IMR-90 (cell line): ENCODE results near the gene SLC36A1. TPM values are rescaled to one million over a fixed set of nuclear protein-coding genes. Genes with fewer than 3 reads are reported as not detected.
"Not testable (repeated sequence)": the region's sequence is repeated elsewhere in the genome, so short reads cannot be mapped to it uniquely, and the experiment has no call there.

Experiments used
- ATAC-seq: fragments of 200-7000 bp; cut with Tn5 transposase; 2 replicates; pipeline ENCODE4 v1.9.1; 2020; ENCODE audit warnings: low read depth, mild to moderate bottlenecking, moderate library complexity
- BruUV-seq: library from RNA; stranded (reverse); fragments of 400-500 nt; replicated peaks from 2 replicates; lab custom pipeline; 2021; lab: Mats Ljungman, UMichigan
- CTCF ChIA-PET: fragments of 300-600 bp; formaldehyde crosslinking; extraction: SDS; loops from one replicate; lab custom pipeline; 2021; ENCODE audit warnings: antibody characterized with exemption; lab: Yijun Ruan, JAX
- POLR2A ChIA-PET: fragments of 300-600 bp; sonication (Branson Sonifier 250); formaldehyde crosslinking; loops from one replicate; lab custom pipeline; 2022; ENCODE audit warnings: antibody characterized with exemption; ENCODE audit not compliant: unreplicated experiment; lab: Charles Lee
- DNase-seq: peaks from one replicate; pipeline ENCODE4 v3.0.0; 2013
- H2AFZ ChIP-seq: replicated peaks from 2 replicates; pipeline ENCODE3; 2013; ENCODE audit warnings: low read length, mild to moderate bottlenecking; ENCODE audit not compliant: poor library complexity
- H2AK5ac ChIP-seq: 2 replicates; pipeline ENCODE4 v1.6.1; 2013; ENCODE audit warnings: low read depth, low read length, inconsistent platforms
- H2AK9ac ChIP-seq: replicated peaks from 2 replicates; pipeline ENCODE3; 2013; ENCODE audit warnings: mild to moderate bottlenecking, low read depth, low read length, moderate library complexity; ENCODE audit not compliant: poor library complexity
- H2BK120ac ChIP-seq: 2 replicates; pipeline ENCODE4 v1.6.1; 2013; ENCODE audit warnings: low read depth, low read length, inconsistent platforms
- H2BK15ac ChIP-seq: 3 replicates; pipeline ENCODE4 v1.6.1; 2013; ENCODE audit warnings: low read depth, low read length, inconsistent platforms
- H2BK20ac ChIP-seq: 2 replicates; pipeline ENCODE4 v1.6.1; 2013; ENCODE audit warnings: low read depth, mild to moderate bottlenecking, inconsistent platforms, low read length, moderate library complexity
- H2BK5ac ChIP-seq: 2 replicates; pipeline ENCODE4 v1.6.1; 2013; ENCODE audit warnings: mild to moderate bottlenecking, low read depth, low read length, inconsistent platforms; ENCODE audit not compliant: poor library complexity, severe bottlenecking
- H3K14ac ChIP-seq: replicated peaks from 2 replicates; pipeline ENCODE4 v1.6.1; 2013; ENCODE audit warnings: low read depth, low read length, inconsistent platforms
- H3K18ac ChIP-seq: 2 replicates; pipeline ENCODE4 v1.6.1; 2013; ENCODE audit warnings: low read depth, low read length, control low read depth
- H3K23ac ChIP-seq: 2 replicates; pipeline ENCODE4 v1.6.1; 2013; ENCODE audit warnings: low read depth, low read length, inconsistent platforms
- H3K27ac ChIP-seq: 2 replicates; pipeline ENCODE4 v1.5.1; 2013; ENCODE audit warnings: mild to moderate bottlenecking, control low read depth, low read length; ENCODE audit not compliant: insufficient read depth
- H3K27me3 ChIP-seq: 2 replicates; pipeline ENCODE4 v1.6.1; 2013; ENCODE audit warnings: low read length; ENCODE audit not compliant: control insufficient read depth, insufficient read depth
- H3K36me3 ChIP-seq: 2 replicates; pipeline ENCODE4 v1.6.1; 2013; ENCODE audit warnings: low read length, mixed read lengths; ENCODE audit not compliant: control insufficient read depth, insufficient read depth
- H3K4ac ChIP-seq: 2 replicates; pipeline ENCODE4 v1.6.1; 2013; ENCODE audit warnings: low read depth, low read length, inconsistent platforms
- H3K4me1 ChIP-seq: 2 replicates; pipeline ENCODE4 v1.6.1; 2013; ENCODE audit warnings: low read length, mixed read lengths; ENCODE audit not compliant: control insufficient read depth, insufficient read depth
- H3K4me2 ChIP-seq: 2 replicates; pipeline ENCODE4 v1.6.1; 2013; ENCODE audit warnings: low read depth, mild to moderate bottlenecking, control low read depth, low read length, moderate library complexity
- H3K4me3 ChIP-seq: 2 replicates; pipeline ENCODE4 v1.5.1; 2013; ENCODE audit warnings: low read depth, mild to moderate bottlenecking, control low read depth, low read length, moderate library complexity; ENCODE audit not compliant: insufficient read depth
- H3K56ac ChIP-seq: 2 replicates; pipeline ENCODE4 v1.6.1; 2013; ENCODE audit warnings: low read length, inconsistent platforms; ENCODE audit not compliant: insufficient read depth; ENCODE audit errors: extremely low read depth
- H3K79me1 ChIP-seq, 2 experiments: 2 replicates each; pipeline ENCODE4 v1.6.1; 2013; ENCODE audit warnings: low read length in 2 of 2, inconsistent platforms in 1 of 2, low read depth in 1 of 2
- H3K9ac ChIP-seq: 2 replicates; pipeline ENCODE4 v1.6.1; 2013; ENCODE audit warnings: low read depth, low read length, control low read depth
- H3K9me1 ChIP-seq: 2 replicates; pipeline ENCODE4 v1.6.1; 2013; ENCODE audit warnings: low read length, inconsistent platforms; ENCODE audit not compliant: insufficient read depth
- H3K9me3 ChIP-seq: 2 replicates; pipeline ENCODE4 v1.6.1; 2013; ENCODE audit warnings: low read length; ENCODE audit not compliant: control insufficient read depth, insufficient read depth
- H4K20me1 ChIP-seq: 2 replicates; pipeline ENCODE4 v1.6.1; 2013; ENCODE audit warnings: low read length, inconsistent platforms; ENCODE audit not compliant: insufficient read depth
- H4K5ac ChIP-seq: 2 replicates; pipeline ENCODE4 v1.6.1; 2013; ENCODE audit warnings: mild to moderate bottlenecking, low read depth, low read length, control low read depth
- H4K8ac ChIP-seq, 2 experiments: 2 replicates each; pipeline ENCODE4 v1.6.1; 2013; ENCODE audit warnings: low read depth in 2 of 2, low read length in 2 of 2, control low read depth in 1 of 2, inconsistent platforms in 1 of 2
- H4K91ac ChIP-seq: 2 replicates; pipeline ENCODE4 v1.6.1; 2013; ENCODE audit warnings: low read depth, low read length, inconsistent platforms; ENCODE audit not compliant: insufficient read depth
- WGBS, 2 experiments: methylation state at CpG; one replicate each; pipeline versions ENCODE4 v1.1.5 to v1.1.7; 2013; ENCODE audit warnings: missing lambda C conversion rate in 2 of 2; ENCODE audit not compliant: insufficient read length in 1 of 2; ENCODE audit errors: extremely low coverage in 2 of 2; 5-methylcytosine and 5-hydroxymethylcytosine counted together
- dilution Hi-C: fragments of 300-500 bp; cut with HindIII; formaldehyde crosslinking; loops from one replicate; pipeline ENCODE4 v1.14.3; 2018; ENCODE audit warnings: low sequenced_read_pairs; ENCODE audit not compliant: unreplicated experiment
- in situ Hi-C: fragments of 300-500 bp; cut with MboI; formaldehyde crosslinking; loops from 3 replicates; pipeline ENCODE4 v1.14.3; 2019; ENCODE audit warnings: low sequenced_read_pairs, inconsistent platforms, mixed read lengths
- intact Hi-C: fragments of 100-400 bp; cut with micrococcal nuclease; formaldehyde crosslinking; loops from 2 replicates; pipeline ENCODE4 v1.10.0; 2022
- polyA plus RNA-seq, 3 experiments: library from polyadenylated mRNA; depleted of rRNA; stranded (reverse); fragments of >200 nt; gene quantifications; 2 replicates each; pipeline ENCODE4 v1.2.3, GENCODE V29; 2012; ENCODE audit warnings: low replicate concordance in 1 of 3
- total RNA-seq: library from RNA; depleted of rRNA; stranded (reverse); fragments of >200 nt; gene quantifications from 2 replicates; pipeline ENCODE4 v1.2.3, GENCODE V29; 2012

The SLC36A1 gene
- total and polyA plus RNA-seq, 2 of the 4 experiments (the other 2 are of a cell fraction), result 5.7 to 8.7 TPM

DNA sequence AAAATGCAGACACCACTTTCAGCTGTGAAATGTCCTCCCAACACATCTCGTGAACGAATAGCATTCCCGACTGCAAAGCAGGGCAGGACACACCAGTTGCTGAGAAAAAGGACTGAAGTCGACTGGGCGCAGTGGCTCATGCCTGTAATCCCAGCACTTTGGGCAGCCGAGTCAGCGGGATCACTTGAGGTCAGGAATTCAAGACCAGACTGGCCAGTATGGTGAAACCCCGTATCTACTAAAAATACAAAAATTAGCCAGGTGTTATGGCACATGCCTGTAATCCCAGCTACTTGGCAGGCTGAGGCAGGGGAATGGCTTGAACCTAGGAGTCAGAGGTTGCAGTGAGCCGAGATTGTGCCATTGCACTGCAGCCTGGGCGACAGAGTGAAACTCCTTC is 60.9 kb downstream of the SLC36A1 start:
- H3K9ac ChIP-seq, H3K79me1 ChIP-seq, H3K4me2 ChIP-seq, H3K36me3 ChIP-seq, H4K8ac ChIP-seq, H3K27ac ChIP-seq, H3K4me1 ChIP-seq, BruUV-seq, H3K4me3 ChIP-seq, H2AK9ac ChIP-seq, H3K27me3 ChIP-seq, H4K5ac ChIP-seq, H4K20me1 ChIP-seq, H2BK15ac ChIP-seq, H3K14ac ChIP-seq, H2BK5ac ChIP-seq, H3K9me3 ChIP-seq, in situ Hi-C loops, H3K23ac ChIP-seq, DNase-seq, ATAC-seq, H2AK5ac ChIP-seq, dilution Hi-C loops, H3K18ac ChIP-seq, H2BK120ac ChIP-seq, H2AFZ ChIP-seq, POLR2A ChIA-PET, H4K91ac ChIP-seq, H3K9me1 ChIP-seq, H2BK20ac ChIP-seq, H3K56ac ChIP-seq, intact Hi-C loops, H3K4ac ChIP-seq: not testable (repeated sequence)
- WGBS, 2 experiments, result 87% methylated on average over 4 of the region's 10 CpGs; no CpG with 5 or more reads in 1 of the 2 experiments
- CTCF ChIA-PET, result interaction anchor here (1.3 kb wide), 1 partner anchor 144 kb away, joined by 4 read pairs; no protein-coding TSS in a partner anchor
